ENCODE results near the gene OR10G2. TPM values are rescaled to one million over a fixed set of nuclear protein-coding genes. Genes with fewer than 3 reads are reported as not detected.

The OR10G2 gene
- total RNA-seq, 1 donor: not detected

- H2AFZ ChIP-seq (ENCODE audit: low read length): no peak overlapping the region
- H4K20me1 ChIP-seq (ENCODE audit: insufficient read depth, low read length): no peaks in the 10 kb centered on the region
- no peaks in the 10 kb centered on the region for H3K27me3 ChIP-seq (ENCODE audit: insufficient read depth, low read length)
- H3K79me2 ChIP-seq (ENCODE audit: insufficient read depth, low read length): no peaks in the 10 kb centered on the region
- TF ChIP-seq CTCF (IDR thresholded peaks at IDR 0.05; ENCODE audit: extremely low read depth, low read depth, low read length): no peak
- DNase-seq (ENCODE audit: insufficient read length, low spot score, missing footprints): no peak
- no peaks in the 10 kb centered on the region for H3K36me3 ChIP-seq (ENCODE audit: insufficient read depth, low read length)
- H3K4me1 ChIP-seq (ENCODE audit: insufficient read depth, low read length): no peaks in the 10 kb centered on the region
- H3K9me3 ChIP-seq (ENCODE audit: low read depth, low read length): no peaks in the 10 kb centered on the region
- H3K4me2 ChIP-seq (ENCODE audit: insufficient read depth, low read length): no peak overlapping the region
- H3K27ac ChIP-seq (ENCODE audit: low read depth, low read length): no peak overlapping the region
- no peak overlapping the region for H3K4me3 ChIP-seq (ENCODE audit: insufficient read depth, low read length)
Observed at GRCh38 chr14:21589317-21589716, 45.4 kb downstream of the OR10G2 start.

Other genes starting within 250 kb of the OR10G2 start
- gene CHD8, start 178.8 kb downstream of the OR10G2 start, total RNA-seq: 55.4 and 66.3 TPM in 2 replicates
- 25.0 and 27.4 TPM in 2 replicates for gene RAB2B, start 158.0 kb downstream of the OR10G2 start, total RNA-seq
- gene TOX4, start 157.7 kb downstream of the OR10G2 start, total RNA-seq: 37.6 and 46.3 TPM in 2 replicates
- gene METTL3, start 123.6 kb downstream of the OR10G2 start, total RNA-seq: 30.4 and 30.9 TPM in 2 replicates
- 2.9 and 3.3 TPM in 2 replicates for gene SALL2, start 108.6 kb downstream of the OR10G2 start, total RNA-seq
- not detected in 2 replicates for gene OR10G3, start 54.9 kb downstream of the OR10G2 start, total RNA-seq
- gene OR4E2, start 18.9 kb upstream of the OR10G2 start, total RNA-seq: not detected in 2 replicates
- gene OR4E1, start 38.9 kb upstream of the OR10G2 start, total RNA-seq: not detected in 2 replicates